Fibroblast of skin of back (primary cell): ENCODE measurements around the gene CLSTN1.
"Not testable (repeated sequence)": the region's sequence is repeated elsewhere in the genome, so short reads cannot be mapped to it uniquely, and the experiment has no call there.

Source experiments
- DNase-seq: peaks from one replicate; pipeline ENCODE4 v3.0.0-alpha.2; 2013

Gene CLSTN1

DNA sequence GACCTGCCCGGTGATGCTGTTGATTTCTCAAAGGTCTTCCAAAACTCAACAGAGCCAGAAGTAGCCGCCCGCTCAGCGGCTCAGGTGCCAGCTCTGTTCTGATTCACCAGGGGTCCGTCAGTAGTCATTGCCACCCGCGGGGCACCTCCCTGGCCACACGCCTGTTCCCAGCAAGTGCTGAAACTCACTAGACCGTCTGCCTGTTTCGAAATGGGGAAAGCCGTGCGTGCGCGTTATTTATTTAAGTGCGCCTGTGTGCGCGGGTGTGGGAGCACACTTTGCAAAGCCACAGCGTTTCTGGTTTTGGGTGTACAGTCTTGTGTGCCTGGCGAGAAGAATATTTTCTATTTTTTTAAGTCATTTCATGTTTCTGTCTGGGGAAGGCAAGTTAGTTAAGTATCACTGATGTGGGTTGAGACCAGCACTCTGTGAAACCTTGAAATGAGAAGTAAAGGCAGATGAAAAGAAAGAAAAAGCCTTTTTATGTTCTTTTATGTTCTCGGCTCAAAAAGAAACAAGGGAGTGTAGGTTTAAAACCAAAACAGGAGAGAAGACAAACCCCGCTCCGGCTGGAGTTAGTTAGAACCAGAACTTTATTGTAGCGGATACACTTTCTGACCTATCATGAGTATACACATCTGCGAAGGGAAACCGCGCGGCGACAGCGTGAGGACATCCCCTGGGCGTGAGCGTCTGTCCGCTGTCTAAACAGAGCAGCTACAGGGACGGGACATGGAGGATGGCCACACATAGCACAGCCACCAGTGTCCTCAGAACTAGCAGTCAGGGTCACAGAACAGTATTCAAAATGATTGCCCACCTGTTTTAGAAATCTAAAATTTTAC, 95.1 kb downstream of the CLSTN1 start:
- no peak for DNase-seq

- no peak for DNase-seq
Measured at GRCh38 chr1:9726905-9727595, 96.7 kb downstream of the CLSTN1 start.

DNA sequence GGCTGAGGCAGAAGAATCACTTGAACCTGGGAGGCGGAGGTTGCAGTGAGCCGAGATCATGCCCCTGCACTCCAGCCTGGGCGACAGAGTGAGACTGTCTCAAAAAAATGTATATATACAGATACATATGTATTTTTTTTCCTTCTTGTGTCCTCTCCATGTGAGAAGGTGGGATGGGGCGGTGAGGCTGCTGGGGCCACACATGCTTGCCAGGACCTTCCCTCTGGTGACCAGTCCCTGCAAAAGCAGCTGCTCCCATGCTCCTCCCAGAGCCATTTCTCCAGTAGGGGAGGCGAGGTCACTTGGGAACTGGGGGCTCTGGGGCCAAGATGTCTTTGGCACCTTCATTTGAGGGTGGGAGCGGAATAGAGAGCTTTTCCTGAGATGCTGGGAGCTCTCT, 97.4 kb downstream of the CLSTN1 start:
- no peak for DNase-seq

GRCh38 chr1:9724706-9725476, 98.9 kb downstream of the CLSTN1 start:
- peak; percentile 51 for DNase-seq

- no peak for DNase-seq
Measured at GRCh38 chr1:9723926-9724325, 99.8 kb downstream of the CLSTN1 start.

DNA sequence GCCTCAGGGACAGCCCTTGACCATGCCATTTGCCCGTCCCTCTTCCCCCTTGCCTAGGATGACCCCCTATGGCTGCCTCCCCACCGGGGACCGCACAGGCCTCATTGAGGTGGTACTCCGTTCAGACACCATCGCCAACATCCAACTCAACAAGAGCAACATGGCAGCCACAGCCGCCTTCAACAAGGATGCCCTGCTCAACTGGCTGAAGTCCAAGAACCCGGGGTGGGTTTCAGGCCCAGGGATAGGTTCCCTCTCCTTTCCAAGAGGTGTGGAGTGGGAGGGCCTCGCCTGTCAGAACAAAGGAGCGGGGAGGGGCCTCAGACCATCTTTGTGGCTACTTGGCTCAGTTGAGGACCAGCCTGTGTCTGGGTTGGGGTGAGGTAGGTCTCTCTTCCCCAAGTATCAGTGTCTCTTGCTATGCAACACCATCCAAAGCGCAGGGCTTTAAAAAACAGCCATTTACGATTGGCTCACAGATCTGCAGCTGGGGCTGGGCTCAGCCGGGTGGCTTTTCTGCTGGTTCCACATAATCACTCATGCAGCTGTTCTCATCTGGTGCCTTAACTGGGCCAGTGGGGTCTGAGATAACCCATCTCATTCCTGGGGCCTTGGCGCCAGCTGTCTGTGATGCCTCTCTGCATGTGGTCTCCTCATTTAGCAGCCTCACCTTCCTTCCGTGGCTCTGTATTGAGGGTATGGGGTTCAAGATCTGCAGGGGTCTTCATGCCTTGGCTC, 100.5 kb downstream of the CLSTN1 start:
- no peak for DNase-seq

- DNase-seq: no peak
Measured at GRCh38 chr1:9722378-9722749, 101.4 kb downstream of the CLSTN1 start.

- DNase-seq: peak; percentile 25
Measured at GRCh38 chr1:9721606-9722377, 102.0 kb downstream of the CLSTN1 start.

- DNase-seq: no peak
Measured at GRCh38 chr1:9720785-9721605, 102.8 kb downstream of the CLSTN1 start.

DNA sequence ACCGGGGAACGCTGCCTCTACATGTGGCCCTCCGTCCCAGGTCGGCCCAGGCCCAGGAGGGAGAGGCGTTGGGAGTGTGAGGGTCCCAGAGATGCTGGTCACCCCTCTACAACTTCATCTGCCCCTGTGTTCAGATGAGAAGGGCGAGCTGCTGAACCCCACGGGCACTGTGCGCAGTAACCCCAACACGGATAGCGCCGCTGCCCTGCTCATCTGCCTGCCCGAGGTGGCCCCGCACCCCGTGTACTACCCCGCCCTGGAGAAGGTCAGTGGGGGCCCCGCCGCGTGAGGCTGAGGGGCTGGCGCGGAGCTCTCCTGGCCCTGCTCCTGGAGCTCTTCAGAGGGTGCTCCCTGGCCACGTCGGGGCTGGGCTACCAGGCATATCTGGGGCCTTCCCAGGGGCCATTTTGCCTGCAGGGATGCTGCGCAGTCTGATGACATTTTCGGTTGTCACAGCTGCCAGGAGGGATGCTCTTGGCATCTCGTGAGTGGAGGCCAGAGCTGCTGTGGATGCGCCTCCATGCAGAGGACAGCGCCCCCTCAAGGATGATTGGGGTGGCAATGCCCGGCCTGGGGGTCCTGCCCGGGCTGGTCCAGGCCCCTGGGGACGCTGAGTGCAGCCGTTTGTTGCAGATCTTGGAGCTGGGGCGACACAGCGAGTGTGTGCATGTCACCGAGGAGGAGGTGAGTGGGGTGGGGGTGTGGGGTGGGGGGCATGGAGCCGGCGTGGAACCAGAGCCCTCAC, 103.6 kb downstream of the CLSTN1 start:
- DNase-seq: no peak

DNA sequence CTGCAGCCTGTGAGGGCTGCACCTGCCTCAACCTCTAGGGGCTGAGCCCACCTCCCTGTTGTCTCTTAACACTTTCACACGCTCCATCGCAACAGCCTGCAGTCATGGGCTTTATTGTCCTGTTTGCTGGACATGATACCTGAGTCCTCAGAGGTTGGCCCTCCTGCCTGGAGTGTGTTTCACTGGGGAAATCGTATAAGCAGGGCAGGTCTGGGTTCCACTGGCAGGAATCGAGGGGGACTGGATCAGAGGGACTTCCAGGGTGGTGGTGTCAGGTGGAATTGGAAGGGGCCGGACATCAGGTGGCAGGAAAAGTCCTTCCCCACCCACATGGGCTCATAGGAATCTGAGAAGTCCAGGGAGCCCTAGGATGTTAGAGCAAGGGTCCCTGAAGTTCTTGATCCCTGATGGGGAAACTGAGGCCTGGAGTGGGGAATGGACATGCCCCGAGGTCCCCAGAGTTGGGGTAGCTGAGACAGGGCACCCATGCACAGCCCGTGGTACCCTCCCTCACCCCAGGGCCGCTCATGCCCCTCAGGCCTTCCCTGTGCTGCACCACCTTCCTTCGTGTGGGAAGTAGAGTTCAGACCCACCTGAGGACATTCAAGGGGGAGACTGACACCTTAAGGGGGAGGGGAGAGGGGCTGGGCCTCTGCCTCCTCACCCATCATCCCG, 105.6 kb downstream of the CLSTN1 start:
- DNase-seq: no peak

DNA sequence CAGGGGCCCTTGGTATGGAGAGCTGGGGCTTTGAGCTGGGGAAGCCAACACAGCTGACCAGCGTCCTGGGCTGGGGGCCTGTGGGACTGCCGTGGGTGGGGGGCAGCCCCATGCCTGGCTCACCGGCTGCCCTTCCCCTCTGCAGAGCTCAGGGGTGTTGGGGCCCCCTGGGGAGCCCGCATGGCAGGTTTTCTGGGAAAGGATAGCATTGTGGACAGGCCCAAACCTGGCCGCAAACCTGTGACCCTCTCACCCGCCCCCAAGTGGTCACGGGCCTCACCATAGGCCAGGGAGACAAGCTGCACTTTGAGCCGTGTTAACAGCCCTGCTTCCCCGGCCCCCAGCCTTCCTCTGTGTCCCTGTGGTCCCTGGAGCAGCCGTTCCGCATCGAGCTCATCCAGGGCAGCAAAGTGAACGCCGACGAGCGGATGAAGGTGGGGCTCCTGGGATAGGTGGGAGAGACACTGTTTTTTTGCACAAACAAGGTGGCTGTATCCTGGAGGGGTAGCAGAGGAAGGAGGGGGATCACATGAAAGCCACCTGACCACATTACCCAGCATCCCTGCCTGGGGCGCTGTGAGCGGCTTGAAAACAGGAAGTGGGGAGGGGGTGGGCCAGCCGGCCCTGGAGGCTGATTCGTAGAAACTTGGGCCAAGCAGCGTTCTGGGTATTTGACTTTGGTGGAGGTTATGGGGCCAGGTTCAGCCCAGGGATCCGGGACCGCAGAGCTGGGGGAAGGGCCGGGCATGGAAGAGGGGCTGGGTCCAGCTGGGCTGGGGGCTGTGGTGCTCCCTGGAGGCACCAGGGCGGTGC, 106.4 kb downstream of the CLSTN1 start:
- DNase-seq: peak; percentile 29

DNA sequence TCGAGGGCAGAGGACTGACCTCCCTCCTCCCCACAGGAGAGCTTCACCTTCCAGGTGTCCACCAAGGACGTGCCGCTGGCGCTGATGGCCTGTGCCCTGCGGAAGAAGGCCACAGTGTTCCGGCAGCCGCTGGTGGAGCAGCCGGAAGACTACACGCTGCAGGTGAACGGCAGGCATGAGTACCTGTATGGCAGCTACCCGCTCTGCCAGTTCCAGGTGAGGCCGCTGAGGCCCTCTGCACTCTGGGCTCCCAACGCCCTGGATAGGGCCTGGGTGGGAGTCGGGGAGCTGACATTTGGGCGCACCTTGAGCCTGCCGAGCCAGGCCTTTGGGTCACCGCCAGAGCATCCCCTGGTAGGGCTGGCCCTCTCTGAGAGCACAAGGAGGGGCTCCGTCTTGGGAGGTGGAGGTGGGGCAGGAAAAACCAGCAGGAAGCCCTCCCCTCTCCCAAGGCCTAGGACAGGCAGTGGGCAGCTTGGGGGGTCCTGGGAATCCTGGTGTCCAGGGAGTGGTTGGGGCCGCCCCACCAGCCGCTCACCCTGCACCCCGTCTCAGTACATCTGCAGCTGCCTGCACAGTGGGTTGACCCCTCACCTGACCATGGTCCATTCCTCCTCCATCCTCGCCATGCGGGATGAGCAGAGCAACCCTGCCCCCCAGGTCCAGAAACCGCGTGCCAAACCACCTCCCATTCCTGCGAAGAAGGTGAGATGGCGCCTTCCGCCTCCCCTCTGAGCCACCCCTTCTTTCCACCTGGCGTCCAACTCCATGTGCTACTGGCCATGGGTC, 107.2 kb downstream of the CLSTN1 start:
- no peak for DNase-seq

DNA sequence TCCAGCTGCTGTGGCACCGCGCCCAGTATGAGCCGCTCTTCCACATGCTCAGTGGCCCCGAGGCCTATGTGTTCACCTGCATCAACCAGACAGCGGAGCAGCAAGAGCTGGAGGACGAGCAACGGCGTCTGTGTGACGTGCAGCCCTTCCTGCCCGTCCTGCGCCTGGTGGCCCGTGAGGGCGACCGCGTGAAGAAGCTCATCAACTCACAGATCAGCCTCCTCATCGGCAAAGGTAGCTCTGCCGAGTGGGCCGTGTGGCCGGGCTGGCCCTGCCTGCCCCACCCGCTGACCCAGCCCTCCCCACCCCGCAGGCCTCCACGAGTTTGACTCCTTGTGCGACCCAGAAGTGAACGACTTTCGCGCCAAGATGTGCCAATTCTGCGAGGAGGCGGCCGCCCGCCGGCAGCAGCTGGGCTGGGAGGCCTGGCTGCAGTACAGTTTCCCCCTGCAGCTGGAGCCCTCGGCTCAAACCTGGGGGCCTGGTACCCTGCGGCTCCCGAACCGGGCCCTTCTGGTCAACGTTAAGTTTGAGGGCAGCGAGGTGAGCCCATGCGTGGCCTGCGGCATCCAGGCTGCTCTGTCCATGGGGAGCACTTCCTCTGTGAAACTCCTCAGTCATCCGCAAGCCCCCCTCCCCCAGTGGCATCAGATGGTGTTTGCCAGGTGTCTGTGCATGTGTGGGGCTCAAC, 108.1 kb downstream of the CLSTN1 start:
- DNase-seq: no peak

- DNase-seq: no peak
Measured at GRCh38 chr1:9714257-9714718, 109.5 kb downstream of the CLSTN1 start.

DNA sequence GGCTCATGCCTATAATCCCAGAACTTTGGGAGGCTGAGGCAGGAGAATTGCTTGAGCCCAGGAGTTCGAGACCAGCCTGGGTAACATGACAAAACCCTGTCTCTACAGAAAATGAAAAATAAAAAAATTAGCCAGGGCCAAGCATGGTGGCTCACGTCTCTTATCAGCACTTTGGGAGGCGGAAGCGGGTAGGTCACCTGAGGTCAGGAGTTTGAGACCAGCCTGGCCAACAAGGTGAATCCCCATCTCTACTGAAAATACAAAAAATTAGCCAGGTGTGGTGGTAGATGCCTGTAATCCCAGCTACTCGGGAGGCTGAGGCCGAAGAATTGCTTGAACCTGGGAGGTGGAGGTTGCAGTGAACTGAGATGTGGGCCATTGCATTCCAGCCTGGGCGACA, 111.0 kb downstream of the CLSTN1 start:
- DNase-seq: not testable (repeated sequence)

- no peak for DNase-seq
Measured at GRCh38 chr1:9711466-9712020, 112.2 kb downstream of the CLSTN1 start.
